ENCODE measurements around the gene KDM1A.
A peak's percentile ranks its signal among the peaks of the same experiment; 100 is the strongest.

The KDM1A gene

DNA sequence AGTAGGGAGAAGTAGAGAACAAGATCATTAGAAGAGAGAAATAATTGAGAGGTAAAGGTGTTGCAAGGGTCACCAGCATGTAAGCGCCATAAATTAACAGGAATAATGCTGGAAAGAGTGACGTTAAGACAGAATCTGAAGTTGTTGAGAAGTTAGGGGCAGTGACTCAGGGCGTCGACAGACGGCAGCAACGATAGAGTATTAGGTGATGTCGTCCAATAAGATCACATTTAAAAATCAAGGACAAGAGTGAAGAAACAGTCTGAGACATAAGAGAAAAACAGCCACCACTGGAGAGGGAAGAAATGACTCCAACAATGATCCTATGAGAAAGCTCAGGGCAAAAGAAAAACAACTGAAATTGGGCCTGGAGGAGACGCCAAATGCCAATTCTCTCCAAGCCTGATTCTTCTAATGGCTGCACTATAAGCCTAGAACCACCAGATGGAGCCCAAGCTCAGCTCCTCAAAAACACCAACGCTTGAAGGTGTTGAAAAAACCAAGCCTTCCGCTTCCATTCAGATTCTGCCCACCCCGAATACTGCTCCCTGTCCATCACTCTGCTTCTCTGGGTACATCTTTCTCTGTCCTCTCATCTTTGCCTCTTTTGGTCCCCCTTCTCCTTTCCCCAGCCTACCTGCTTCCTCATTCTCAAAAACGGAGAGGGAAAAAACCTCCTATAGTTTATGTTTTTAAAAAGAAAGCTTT, 79.3 kb downstream of the KDM1A start:
- Mint-ChIP-seq H3K27me3 (ENCODE audit: low read depth) (no peaks in the 10 kb centered on the region), H3K27ac (no peak overlapping the region), H3K4me3 (peak overlapping the region; percentile 15), H3K36me3 (ENCODE audit: low read depth) (peaks cover 10% of the 10 kb centered on the region), H3K9me3 (no peaks in the 10 kb centered on the region), H3K4me1 (ENCODE audit: low read depth) (peaks cover 35% of the 10 kb centered on the region)
- peak; percentile 44 for DNase-seq (ENCODE audit: low spot score)

GRCh38 chr1:23099171-23099536, 79.9 kb downstream of the KDM1A start:
- Mint-ChIP-seq H3K36me3 (ENCODE audit: low read depth) (peaks cover 6% of the 10 kb centered on the region), H3K9me3 (no peaks in the 10 kb centered on the region), H3K4me3 (no peak overlapping the region), H3K4me1 (ENCODE audit: low read depth) (peaks cover 35% of the 10 kb centered on the region), H3K27me3 (ENCODE audit: low read depth) (no peaks in the 10 kb centered on the region), H3K27ac (no peak overlapping the region)
- DNase-seq (ENCODE audit: low spot score): no peak

- Mint-ChIP-seq H3K4me3 (peak overlapping the region; percentile 60), H3K36me3 (ENCODE audit: low read depth) (peaks cover 8% of the 10 kb centered on the region), H3K4me1 (ENCODE audit: low read depth) (peaks cover 37% of the 10 kb centered on the region), H3K9me3 (no peaks in the 10 kb centered on the region), H3K27me3 (ENCODE audit: low read depth) (no peaks in the 10 kb centered on the region), H3K27ac (peak overlapping the region; percentile 70)
- DNase-seq (ENCODE audit: low spot score): peak; percentile 58
These were observed 80.9 kb downstream of the KDM1A start for GRCh38 chr1:23100074-23100748.

GRCh38 chr1:23101101-23101827, 82.0 kb downstream of the KDM1A start:
- Mint-ChIP-seq H3K27me3 (ENCODE audit: low read depth) (no peaks in the 10 kb centered on the region), H3K36me3 (ENCODE audit: low read depth) (peaks cover 14% of the 10 kb centered on the region), H3K9me3 (no peaks in the 10 kb centered on the region), H3K4me1 (ENCODE audit: low read depth) (peaks cover 37% of the 10 kb centered on the region), H3K4me3 (no peak overlapping the region), H3K27ac (no peak overlapping the region)
- DNase-seq (ENCODE audit: low spot score): no peak

DNA sequence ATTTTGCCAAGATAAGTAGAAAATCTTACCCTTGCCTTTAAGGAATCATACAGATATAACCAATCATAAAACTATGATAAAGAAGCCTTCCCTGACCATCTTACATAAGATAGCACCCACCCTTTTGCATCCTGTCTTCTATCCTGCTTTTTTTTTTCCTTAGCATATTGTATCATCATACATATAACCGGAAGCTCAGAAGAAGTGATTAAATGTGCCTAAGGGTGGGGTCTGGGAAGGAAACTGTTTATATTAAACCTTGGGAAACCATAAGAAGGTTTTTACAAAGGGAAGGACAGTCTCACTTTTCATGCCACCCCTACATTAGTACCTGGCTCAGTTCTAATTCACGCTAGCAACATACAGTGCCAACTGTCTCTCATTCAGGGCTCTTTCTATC, 82.6 kb downstream of the KDM1A start:
- Mint-ChIP-seq H3K27ac (no peak overlapping the region), H3K9me3 (no peaks in the 10 kb centered on the region), H3K27me3 (ENCODE audit: low read depth) (no peaks in the 10 kb centered on the region), H3K4me1 (ENCODE audit: low read depth) (peaks cover 37% of the 10 kb centered on the region), H3K4me3 (no peak overlapping the region), H3K36me3 (ENCODE audit: low read depth) (peaks cover 17% of the 10 kb centered on the region)
- DNase-seq (ENCODE audit: low spot score): no peak

- H3K4me3 Mint-ChIP-seq: no peak overlapping the region
- H3K36me3 Mint-ChIP-seq (ENCODE audit: low read depth): peaks cover 19% of the 10 kb centered on the region
- H3K27ac Mint-ChIP-seq: no peak overlapping the region
- peaks cover 37% of the 10 kb centered on the region for H3K4me1 Mint-ChIP-seq (ENCODE audit: low read depth)
- no peaks in the 10 kb centered on the region for H3K27me3 Mint-ChIP-seq (ENCODE audit: low read depth)
- H3K9me3 Mint-ChIP-seq: no peaks in the 10 kb centered on the region
- no peak for DNase-seq (ENCODE audit: low spot score)
These were observed 83.0 kb downstream of the KDM1A start for GRCh38 chr1:23102289-23102688.

DNA sequence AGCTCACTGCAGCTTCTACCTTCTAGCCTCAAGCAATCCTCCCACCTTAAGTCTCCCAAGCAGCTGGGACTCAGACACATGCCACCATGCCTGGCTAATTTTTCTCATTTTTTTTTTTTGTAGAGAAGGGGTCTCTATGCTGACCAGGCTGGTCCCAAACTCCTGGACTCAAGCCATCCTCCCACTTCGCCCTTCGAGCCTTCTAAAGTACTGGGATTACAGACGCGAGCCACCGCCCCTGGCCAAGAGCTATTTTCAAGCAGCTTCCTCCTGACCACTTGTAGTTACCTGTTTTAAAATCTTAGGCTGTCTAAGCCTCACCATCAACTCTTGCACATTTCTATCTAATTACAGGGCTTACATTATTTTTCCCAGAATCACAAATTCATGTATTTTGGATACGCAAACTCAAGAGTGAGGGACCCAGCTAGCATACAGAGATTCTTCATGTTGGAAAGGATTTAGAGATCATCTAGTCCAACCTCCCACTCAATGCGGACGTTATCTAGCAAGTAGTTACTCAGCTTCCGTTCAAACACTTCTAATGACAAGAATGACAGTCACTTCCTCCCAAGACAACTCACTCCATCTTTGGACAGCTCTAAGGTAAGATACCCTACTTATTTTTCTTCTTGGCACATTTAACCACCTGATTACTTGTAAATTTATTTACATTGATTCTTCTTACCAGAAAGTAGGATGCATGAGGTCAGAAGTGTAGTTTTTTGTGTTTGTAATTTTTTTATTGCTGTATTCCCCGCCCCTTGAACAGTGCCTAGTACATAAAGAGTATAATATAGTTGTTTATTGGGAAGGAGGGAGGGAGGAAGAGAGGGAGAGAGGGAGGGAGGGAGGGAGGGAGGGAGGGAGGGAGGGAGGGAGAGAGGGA, 84.0 kb downstream of the KDM1A start:
- Mint-ChIP-seq H3K4me3 (peak overlapping the region; percentile 81), H3K27me3 (ENCODE audit: low read depth) (no peaks in the 10 kb centered on the region), H3K4me1 (ENCODE audit: low read depth) (peaks cover 37% of the 10 kb centered on the region), H3K36me3 (ENCODE audit: low read depth) (peaks cover 23% of the 10 kb centered on the region), H3K27ac (peak overlapping the region; percentile 96), H3K9me3 (no peaks in the 10 kb centered on the region)
- DNase-seq (ENCODE audit: low spot score): peak; percentile 55

GRCh38 chr1:23108918-23109533, 89.8 kb downstream of the KDM1A start:
- H3K27me3 Mint-ChIP-seq (ENCODE audit: low read depth): no peaks in the 10 kb centered on the region
- H3K4me3 Mint-ChIP-seq: no peak overlapping the region
- peaks cover 37% of the 10 kb centered on the region for H3K4me1 Mint-ChIP-seq (ENCODE audit: low read depth)
- peak; percentile 48 for DNase-seq (ENCODE audit: low spot score)
- H3K36me3 Mint-ChIP-seq (ENCODE audit: low read depth): peaks cover 27% of the 10 kb centered on the region
- H3K9me3 Mint-ChIP-seq: no peaks in the 10 kb centered on the region
- no peak overlapping the region for H3K27ac Mint-ChIP-seq

GRCh38 chr1:23110391-23110790, 91.1 kb downstream of the KDM1A start:
- no peak for DNase-seq (ENCODE audit: low spot score)
- Mint-ChIP-seq H3K36me3 (ENCODE audit: low read depth) (peaks cover 25% of the 10 kb centered on the region), H3K27ac (peak overlapping the region; percentile 7), H3K4me3 (peak overlapping the region; percentile 25), H3K27me3 (ENCODE audit: low read depth) (no peaks in the 10 kb centered on the region), H3K4me1 (ENCODE audit: low read depth) (peaks cover 46% of the 10 kb centered on the region), H3K9me3 (no peaks in the 10 kb centered on the region)

DNA sequence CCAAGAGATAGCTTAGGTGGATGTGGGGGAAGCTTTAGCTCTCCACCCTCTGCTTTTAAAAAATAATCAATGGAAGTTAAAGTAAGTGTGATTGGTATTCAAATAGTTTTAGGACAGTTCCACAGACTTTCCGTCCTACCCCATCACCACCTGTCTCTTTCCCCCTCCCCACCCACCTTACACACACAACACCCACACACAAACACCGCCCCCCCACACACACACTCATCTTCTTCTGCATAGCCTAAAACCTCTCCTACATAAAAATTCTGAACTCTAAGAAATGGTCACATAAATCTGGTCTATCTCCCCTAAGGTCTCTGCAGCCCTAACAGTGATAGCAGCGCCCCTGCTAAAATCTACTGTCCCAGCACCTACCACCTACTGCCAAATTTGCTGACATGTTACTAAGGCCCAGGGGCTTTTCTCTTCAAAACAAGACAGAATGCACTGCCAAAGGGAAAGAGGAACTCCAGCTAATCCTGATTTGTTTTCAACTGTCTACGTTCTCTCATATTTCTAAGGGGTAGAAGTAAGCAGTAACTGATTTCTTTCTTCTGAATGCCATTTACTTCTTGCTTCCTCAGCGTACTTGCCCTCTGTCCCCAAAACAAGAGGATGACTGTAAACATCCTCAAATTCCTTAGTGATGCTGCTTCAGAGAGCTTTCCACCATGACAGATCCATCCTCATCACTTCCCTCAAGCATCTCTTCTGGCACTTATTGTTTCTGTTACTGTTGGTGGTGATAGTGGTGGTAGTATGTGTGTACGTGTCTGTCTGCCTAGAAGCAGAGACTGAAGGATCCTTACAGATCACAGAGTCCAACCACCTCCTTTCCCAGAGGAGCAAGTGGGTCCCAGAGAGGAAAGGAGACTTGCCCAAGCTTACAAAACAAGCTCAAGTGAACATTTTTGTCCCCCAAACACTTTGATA, 92.6 kb downstream of the KDM1A start:
- Mint-ChIP-seq H3K4me3 (peak overlapping the region; percentile 25), H3K36me3 (ENCODE audit: low read depth) (peaks cover 16% of the 10 kb centered on the region), H3K9me3 (no peaks in the 10 kb centered on the region), H3K27ac (peak overlapping the region; percentile 29), H3K4me1 (ENCODE audit: low read depth) (peaks cover 52% of the 10 kb centered on the region), H3K27me3 (ENCODE audit: low read depth) (no peaks in the 10 kb centered on the region)
- no peak for DNase-seq (ENCODE audit: low spot score)

- DNase-seq (ENCODE audit: low spot score): no peak
- Mint-ChIP-seq H3K27me3 (ENCODE audit: low read depth) (no peaks in the 10 kb centered on the region), H3K27ac (no peak overlapping the region), H3K36me3 (ENCODE audit: low read depth) (peaks cover 7% of the 10 kb centered on the region), H3K4me1 (ENCODE audit: low read depth) (peaks cover 68% of the 10 kb centered on the region), H3K4me3 (peak overlapping the region; percentile 15), H3K9me3 (no peaks in the 10 kb centered on the region)
These were observed 95.3 kb downstream of the KDM1A start for GRCh38 chr1:23114424-23115079.

GRCh38 chr1:23116216-23116836, 97.1 kb downstream of the KDM1A start:
- H3K4me3 Mint-ChIP-seq: no peak overlapping the region
- no peak for DNase-seq (ENCODE audit: low spot score)

More at GRCh38 chr1:23116216-23116836, 97.1 kb downstream of the KDM1A start:
- Mint-ChIP-seq H3K4me1 (ENCODE audit: low read depth) (peaks cover 64% of the 10 kb centered on the region), H3K9me3 (no peaks in the 10 kb centered on the region), H3K27ac (no peak overlapping the region), H3K27me3 (ENCODE audit: low read depth) (no peaks in the 10 kb centered on the region), H3K36me3 (ENCODE audit: low read depth) (peaks cover 2% of the 10 kb centered on the region)
